ENCODE results near the gene OR5K4. TPM values are rescaled to one million over a fixed set of nuclear protein-coding genes. Genes with fewer than 3 reads are reported as not detected.

OR5K4 gene, protein sequence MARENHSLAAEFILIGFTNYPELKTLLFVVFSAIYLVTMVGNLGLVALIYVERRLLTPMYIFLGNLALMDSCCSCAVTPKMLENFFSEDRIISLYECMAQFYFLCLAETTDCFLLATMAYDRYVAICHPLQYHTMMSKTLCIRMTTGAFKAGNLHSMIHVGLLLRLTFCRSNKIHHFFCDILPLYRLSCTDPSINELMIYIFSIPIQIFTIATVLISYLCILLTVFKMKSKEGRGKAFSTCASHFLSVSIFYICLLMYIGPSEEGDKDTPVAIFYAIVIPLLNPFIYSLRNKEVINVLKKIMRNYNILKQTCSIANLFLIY
- not detected for polyA plus RNA-seq
- long read RNA-seq, donor 1, result 0 reads
- long read RNA-seq, donor 2, result 0 reads
- long read RNA-seq, donor 3, result 0 reads
- long read RNA-seq, donor 4, result 0 reads
- long read RNA-seq, donor 5, result 0 reads
- long read RNA-seq, donor 6, result 0 reads
- long read RNA-seq, donor 7, result 0 reads
- long read RNA-seq, donor 8, result 0 reads
- long read RNA-seq, donor 9, result 0 reads
- long read RNA-seq, donor 10, result 0 reads

DNA sequence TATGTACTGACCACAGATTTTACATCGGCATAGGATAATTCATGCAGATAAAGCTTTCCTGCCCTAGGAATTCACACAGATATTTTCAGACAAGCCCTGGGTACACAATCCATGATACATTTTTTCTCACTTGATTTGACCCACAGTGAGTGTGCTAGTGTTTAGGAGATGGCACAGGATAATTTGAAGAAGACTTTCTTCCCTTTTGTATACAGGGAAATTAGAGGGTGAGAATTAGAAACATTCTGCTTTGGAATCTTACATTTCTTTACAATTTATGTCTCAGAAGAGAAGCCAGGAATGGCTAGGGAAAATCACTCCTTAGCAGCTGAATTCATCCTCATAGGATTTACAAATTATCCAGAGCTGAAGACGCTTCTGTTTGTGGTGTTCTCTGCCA is at the start of gene OR5K4:
Gene OR5K4 (plus strand): TSS at position 301 of the 400 bp plus-strand sequence. CDS start 0 bp downstream, at position 301.
- Histone ChIP-seq H3K9me3 (ENCODE audit: control insufficient read depth in 2 of 2, insufficient read depth in 1 of 2, low read depth in 1 of 2, low read length in 1 of 2) (no peaks in the 10 kb centered on the region), H3K36me3 (ENCODE audit: control insufficient read depth in 3 of 3, insufficient read depth in 2 of 3, low read depth in 1 of 3, low read length in 3 of 3) (no peaks in the 10 kb centered on the region), H3K27me3 (ENCODE audit: control insufficient read depth in 3 of 3, insufficient read depth in 3 of 3, low read length in 3 of 3) (no peaks in the 10 kb centered on the region), H3K4me1 (ENCODE audit: control insufficient read depth in 3 of 3, insufficient read depth in 2 of 3, low read depth in 1 of 3, low read length in 2 of 3) (no peaks in the 10 kb centered on the region), H3K4me3 (ENCODE audit: low read depth in 1 of 3, low read length in 3 of 3) (no peak within 1 kb of the TSS), H3K27ac (ENCODE audit: low read depth in 1 of 3, low read length in 2 of 3) (no peak within 1 kb of the TSS)
- DNase-seq (no peak), FAIRE-seq (no peak)
- WGBS, 3 donors, result 60 to 74% (median 73%) methylated on average over 2 of the region's 2 CpGs

DNA sequence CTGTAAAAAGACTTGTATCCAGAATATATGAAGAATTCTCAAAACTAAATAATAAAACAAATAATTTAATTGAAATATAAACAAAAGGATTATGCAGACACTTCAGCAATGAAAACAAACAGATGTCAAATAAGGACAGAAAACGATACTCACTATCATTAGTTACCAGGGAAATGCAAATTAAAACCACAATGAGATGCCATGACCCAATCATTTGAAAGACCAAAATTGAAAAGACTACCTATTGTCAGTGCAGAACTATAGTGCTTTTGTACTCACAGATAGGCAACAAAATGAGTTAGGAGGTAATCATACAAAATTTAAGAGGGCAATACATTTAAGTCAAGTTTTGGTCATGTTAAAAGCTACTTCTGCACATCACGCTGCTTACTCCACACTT is 31.6 kb upstream of the OR5K4 start:
- Histone ChIP-seq H3K36me3 (ENCODE audit: control insufficient read depth in 3 of 3, insufficient read depth in 2 of 3, low read depth in 1 of 3, low read length in 3 of 3) (no peaks in the 10 kb centered on the region), H3K27me3 (ENCODE audit: control insufficient read depth in 3 of 3, insufficient read depth in 3 of 3, low read length in 3 of 3) (no peaks in the 10 kb centered on the region), H3K4me3 (ENCODE audit: low read depth in 1 of 3, low read length in 3 of 3) (no peak overlapping the region), H3K4me1 (ENCODE audit: control insufficient read depth in 3 of 3, insufficient read depth in 2 of 3, low read depth in 1 of 3, low read length in 2 of 3) (no peaks in the 10 kb centered on the region), H3K9me3 (ENCODE audit: control insufficient read depth in 2 of 2, insufficient read depth in 1 of 2, low read depth in 1 of 2, low read length in 1 of 2) (no peaks in the 10 kb centered on the region), H3K27ac (ENCODE audit: low read depth in 1 of 3, low read length in 2 of 3) (no peak overlapping the region)
- 65 to 76% (median 67%) methylated on average over 2 of the region's 2 CpGs for WGBS, 3 donors
- DNase-seq, result no peak
- no peak for FAIRE-seq

DNA sequence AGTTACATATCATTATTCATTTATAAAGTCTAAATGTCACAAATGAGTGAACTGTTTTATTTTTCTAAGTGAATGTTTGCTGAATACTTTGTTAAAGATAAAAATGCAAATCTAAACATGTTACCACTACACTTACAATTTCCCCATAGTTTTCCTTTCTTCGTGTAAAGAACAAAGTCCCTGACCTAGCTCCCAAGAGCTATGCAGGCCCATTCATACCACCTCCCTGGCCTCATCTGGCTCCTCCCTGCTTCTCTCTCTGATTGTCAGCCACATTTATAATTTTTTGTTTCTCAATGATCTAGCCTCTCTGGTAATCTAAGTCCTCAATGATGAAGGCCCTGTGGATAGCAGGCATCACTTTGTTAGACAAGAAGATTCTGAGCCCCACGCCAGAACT is 31.0 kb upstream of the OR5K4 start:
- 53 to 72% (median 59%) methylated on average over 2 of the region's 2 CpGs for WGBS, 3 donors
- Histone ChIP-seq H3K36me3 (ENCODE audit: control insufficient read depth in 3 of 3, insufficient read depth in 2 of 3, low read depth in 1 of 3, low read length in 3 of 3) (no peaks in the 10 kb centered on the region), H3K27me3 (ENCODE audit: control insufficient read depth in 3 of 3, insufficient read depth in 3 of 3, low read length in 3 of 3) (no peaks in the 10 kb centered on the region), H3K4me3 (ENCODE audit: low read depth in 1 of 3, low read length in 3 of 3) (no peak overlapping the region), H3K4me1 (ENCODE audit: control insufficient read depth in 3 of 3, insufficient read depth in 2 of 3, low read depth in 1 of 3, low read length in 2 of 3) (no peaks in the 10 kb centered on the region), H3K27ac (ENCODE audit: low read depth in 1 of 3, low read length in 2 of 3) (no peak overlapping the region), H3K9me3 (ENCODE audit: control insufficient read depth in 2 of 2, insufficient read depth in 1 of 2, low read depth in 1 of 2, low read length in 1 of 2) (no peaks in the 10 kb centered on the region)
- FAIRE-seq (no peak), DNase-seq (no peak)

DNA sequence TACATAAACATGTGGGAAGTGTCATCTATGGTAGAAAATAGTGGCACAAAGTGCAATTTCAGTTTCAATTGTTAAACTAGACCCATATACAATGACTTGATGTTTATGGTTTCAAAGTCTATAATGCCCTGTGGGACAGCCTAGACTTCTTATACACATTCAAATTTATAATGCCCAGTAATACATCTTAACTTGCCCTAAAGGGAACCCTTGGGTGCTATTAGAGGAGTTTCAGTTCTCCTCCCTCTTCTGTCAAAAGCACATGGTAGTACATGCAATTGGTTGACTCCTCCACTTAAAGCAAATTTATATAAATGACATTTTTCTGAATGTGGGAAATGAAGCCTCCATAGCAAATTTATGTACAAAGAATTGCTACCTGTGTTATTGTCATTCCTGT is 30.2 kb upstream of the OR5K4 start:
- FAIRE-seq (no peak), DNase-seq (no peak)
- Histone ChIP-seq H3K4me3 (ENCODE audit: low read depth in 1 of 3, low read length in 3 of 3) (no peak overlapping the region), H3K9me3 (ENCODE audit: control insufficient read depth in 2 of 2, insufficient read depth in 1 of 2, low read depth in 1 of 2, low read length in 1 of 2) (no peaks in the 10 kb centered on the region), H3K36me3 (ENCODE audit: control insufficient read depth in 3 of 3, insufficient read depth in 2 of 3, low read depth in 1 of 3, low read length in 3 of 3) (no peaks in the 10 kb centered on the region), H3K27me3 (ENCODE audit: control insufficient read depth in 3 of 3, insufficient read depth in 3 of 3, low read length in 3 of 3) (no peaks in the 10 kb centered on the region), H3K4me1 (ENCODE audit: control insufficient read depth in 3 of 3, insufficient read depth in 2 of 3, low read depth in 1 of 3, low read length in 2 of 3) (no peaks in the 10 kb centered on the region), H3K27ac (ENCODE audit: low read depth in 1 of 3, low read length in 2 of 3) (no peak overlapping the region)

DNA sequence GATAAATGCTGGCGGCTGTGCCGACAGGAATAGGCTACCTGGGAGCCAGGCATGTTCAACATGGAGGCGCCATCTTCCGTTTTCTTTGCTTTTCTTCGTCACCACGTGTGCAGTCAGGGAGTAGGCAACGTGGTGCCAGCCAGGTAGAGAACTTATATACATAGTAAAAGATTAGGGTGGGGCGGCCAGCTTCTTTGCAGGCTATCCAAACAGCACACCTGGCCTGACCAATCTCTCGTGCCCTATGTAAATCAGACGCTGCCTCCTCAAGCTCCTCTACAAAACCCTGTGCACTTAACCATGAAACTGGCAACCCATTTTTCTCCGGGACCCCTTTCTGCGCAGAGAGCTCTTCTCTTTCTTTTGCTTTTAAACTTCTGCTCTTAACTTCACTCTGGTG is 28.6 kb upstream of the OR5K4 start:
- FAIRE-seq, result no peak
- no peak overlapping the region for H3K27ac ChIP-seq (ENCODE audit: low read depth in 1 of 3, low read length in 2 of 3)
- DNase-seq, result no peak

DNA sequence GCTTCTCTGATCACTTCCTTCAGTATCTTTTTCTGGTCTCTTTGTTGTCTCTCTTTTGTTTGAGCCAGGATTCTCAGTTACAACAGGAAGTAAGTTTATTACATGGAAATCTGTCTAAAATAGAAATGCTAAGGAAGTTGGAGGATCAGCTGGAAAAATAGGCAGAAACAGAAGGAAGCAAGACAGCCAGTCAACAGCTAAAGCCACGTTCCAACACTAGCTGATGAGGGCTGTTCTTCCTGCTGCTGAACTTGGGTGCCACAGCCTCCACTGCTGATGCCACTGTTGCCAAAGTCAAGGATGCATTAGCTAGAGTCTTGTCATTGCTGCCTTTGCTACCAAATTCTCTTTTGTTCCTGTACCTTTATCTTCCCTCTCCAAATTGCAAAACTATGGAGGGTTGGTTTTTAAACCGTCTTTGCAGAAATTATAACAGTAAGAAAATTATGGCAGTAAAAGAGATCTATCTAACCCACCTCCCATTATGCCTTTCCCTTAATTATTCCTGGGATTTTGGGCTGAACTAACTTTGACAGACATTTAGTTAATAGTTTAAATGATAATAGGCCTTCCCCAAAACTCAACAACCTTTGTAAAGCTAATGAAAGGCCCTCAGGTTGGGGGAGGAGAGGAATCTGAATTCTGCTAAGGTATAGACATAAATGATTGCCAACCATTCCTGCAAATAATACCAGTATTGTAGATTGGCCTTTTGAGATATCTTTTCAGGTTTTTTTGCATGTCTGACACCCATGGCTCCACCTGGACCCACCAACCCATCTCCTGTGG is 27.4 kb upstream of the OR5K4 start:
- Histone ChIP-seq H3K27ac (ENCODE audit: low read depth in 1 of 3, low read length in 2 of 3) (no peak overlapping the region), H3K9me3 (ENCODE audit: control insufficient read depth in 2 of 2, insufficient read depth in 1 of 2, low read depth in 1 of 2, low read length in 1 of 2) (no peaks in the 10 kb centered on the region), H3K4me1 (ENCODE audit: control insufficient read depth in 3 of 3, insufficient read depth in 2 of 3, low read depth in 1 of 3, low read length in 2 of 3) (no peaks in the 10 kb centered on the region), H3K27me3 (ENCODE audit: control insufficient read depth in 3 of 3, insufficient read depth in 3 of 3, low read length in 3 of 3) (no peaks in the 10 kb centered on the region), H3K4me3 (ENCODE audit: low read depth in 1 of 3, low read length in 3 of 3) (no peak overlapping the region), H3K36me3 (ENCODE audit: control insufficient read depth in 3 of 3, insufficient read depth in 2 of 3, low read depth in 1 of 3, low read length in 3 of 3) (no peaks in the 10 kb centered on the region)
- WGBS, 3 donors, result 57 to 72% (median 67%) methylated on average over 2 of the region's 2 CpGs
- no peak for DNase-seq
- no peak for FAIRE-seq

More for the DNA sequence above, 28.6 kb upstream of the OR5K4 start:
- Histone ChIP-seq H3K27me3 (ENCODE audit: control insufficient read depth in 3 of 3, insufficient read depth in 3 of 3, low read length in 3 of 3) (no peaks in the 10 kb centered on the region), H3K9me3 (ENCODE audit: control insufficient read depth in 2 of 2, insufficient read depth in 1 of 2, low read depth in 1 of 2, low read length in 1 of 2) (no peaks in the 10 kb centered on the region), H3K4me1 (ENCODE audit: control insufficient read depth in 3 of 3, insufficient read depth in 2 of 3, low read depth in 1 of 3, low read length in 2 of 3) (no peaks in the 10 kb centered on the region), H3K36me3 (ENCODE audit: control insufficient read depth in 3 of 3, insufficient read depth in 2 of 3, low read depth in 1 of 3, low read length in 3 of 3) (no peaks in the 10 kb centered on the region), H3K4me3 (ENCODE audit: low read depth in 1 of 3, low read length in 3 of 3) (no peak overlapping the region)
- WGBS, 3 donors, result 46 to 70% (median 60%) methylated on average over 12 of the region's 12 CpGs

DNA sequence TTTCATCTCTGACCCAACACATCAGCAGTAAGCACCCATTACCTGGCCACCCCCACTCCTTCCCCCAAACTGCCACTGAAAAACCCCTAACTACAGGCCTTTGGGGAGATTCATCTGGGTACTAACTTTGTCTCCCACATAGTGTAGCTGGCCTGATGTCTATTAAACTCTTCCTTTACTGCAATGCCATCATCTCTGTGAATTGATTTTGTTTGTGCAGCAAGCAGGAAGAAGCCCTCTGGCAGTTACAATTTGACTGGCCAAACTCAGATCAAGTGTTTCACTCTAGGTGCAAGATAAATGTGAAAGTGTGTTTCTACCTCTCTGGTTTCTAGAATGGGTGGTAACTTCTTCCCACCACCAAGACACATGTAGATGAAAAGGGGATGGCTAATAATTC is 26.7 kb upstream of the OR5K4 start:
- DNase-seq (no peak), FAIRE-seq (no peak)
- Histone ChIP-seq H3K36me3 (ENCODE audit: control insufficient read depth in 3 of 3, insufficient read depth in 2 of 3, low read depth in 1 of 3, low read length in 3 of 3) (no peaks in the 10 kb centered on the region), H3K4me1 (ENCODE audit: control insufficient read depth in 3 of 3, insufficient read depth in 2 of 3, low read depth in 1 of 3, low read length in 2 of 3) (no peaks in the 10 kb centered on the region), H3K4me3 (ENCODE audit: low read depth in 1 of 3, low read length in 3 of 3) (no peak overlapping the region), H3K27me3 (ENCODE audit: control insufficient read depth in 3 of 3, insufficient read depth in 3 of 3, low read length in 3 of 3) (no peaks in the 10 kb centered on the region), H3K9me3 (ENCODE audit: control insufficient read depth in 2 of 2, insufficient read depth in 1 of 2, low read depth in 1 of 2, low read length in 1 of 2) (no peaks in the 10 kb centered on the region), H3K27ac (ENCODE audit: low read depth in 1 of 3, low read length in 2 of 3) (no peak overlapping the region)

DNA sequence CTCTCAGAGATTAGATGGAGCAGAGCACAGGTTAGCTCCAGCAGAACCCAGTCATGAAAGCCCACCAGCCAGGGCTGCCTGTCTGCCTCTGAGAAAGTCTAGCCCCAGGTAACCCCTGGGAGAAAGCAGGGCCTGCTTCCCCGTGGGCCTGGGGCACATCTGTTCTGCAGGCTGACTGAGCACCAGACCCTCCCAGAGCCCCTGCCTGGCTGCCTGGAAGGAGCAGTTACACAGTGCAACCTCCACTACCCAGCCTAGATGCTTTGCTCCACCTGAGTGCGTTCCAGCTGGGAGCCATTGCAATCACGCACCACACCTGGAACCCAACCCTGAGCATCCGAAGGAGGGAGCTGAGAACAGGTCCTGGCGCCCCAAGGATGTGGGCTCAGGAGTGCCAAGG is 24.7 kb upstream of the OR5K4 start:
- Histone ChIP-seq H3K27me3 (ENCODE audit: control insufficient read depth in 3 of 3, insufficient read depth in 3 of 3, low read length in 3 of 3) (no peaks in the 10 kb centered on the region), H3K27ac (ENCODE audit: low read depth in 1 of 3, low read length in 2 of 3) (no peak overlapping the region), H3K36me3 (ENCODE audit: control insufficient read depth in 3 of 3, insufficient read depth in 2 of 3, low read depth in 1 of 3, low read length in 3 of 3) (no peaks in the 10 kb centered on the region), H3K4me1 (ENCODE audit: control insufficient read depth in 3 of 3, insufficient read depth in 2 of 3, low read depth in 1 of 3, low read length in 2 of 3) (no peaks in the 10 kb centered on the region), H3K4me3 (ENCODE audit: low read depth in 1 of 3, low read length in 3 of 3) (no peak overlapping the region), H3K9me3 (ENCODE audit: control insufficient read depth in 2 of 2, insufficient read depth in 1 of 2, low read depth in 1 of 2, low read length in 1 of 2) (no peaks in the 10 kb centered on the region)
- FAIRE-seq (no peak), DNase-seq (no peak)
- WGBS, 3 donors, result 78 to 81% (median 81%) methylated on average over 5 of the region's 5 CpGs

Data from small intestine (tissue), 16 donors.